ENCODE measurements around the gene GPATCH8.

GPATCH8 gene

DNA sequence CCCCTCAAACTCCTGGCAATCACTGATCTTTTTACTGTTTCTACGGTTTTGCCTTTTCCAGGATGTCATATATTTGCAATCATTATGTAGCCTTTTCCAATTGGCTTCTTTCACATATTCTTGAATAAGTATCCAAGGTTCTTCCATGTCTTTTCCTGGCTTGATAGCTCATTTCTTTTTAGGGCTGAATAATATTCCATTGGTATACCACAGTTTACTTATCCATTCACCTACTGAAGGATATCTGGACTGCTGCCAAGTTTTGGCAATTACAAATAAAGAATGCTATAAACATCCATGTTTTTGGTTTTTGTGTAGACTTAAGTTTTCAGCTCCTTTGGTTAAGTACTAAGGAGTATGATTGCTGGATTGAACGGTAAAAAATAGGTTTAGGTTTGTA, 16.0 kb downstream of the GPATCH8 start:
- in situ Hi-C loops (cut with HindIII; ENCODE audit: low sequenced_read_pairs) = no loop called here
- TF ChIP-seq, protein P1, sequence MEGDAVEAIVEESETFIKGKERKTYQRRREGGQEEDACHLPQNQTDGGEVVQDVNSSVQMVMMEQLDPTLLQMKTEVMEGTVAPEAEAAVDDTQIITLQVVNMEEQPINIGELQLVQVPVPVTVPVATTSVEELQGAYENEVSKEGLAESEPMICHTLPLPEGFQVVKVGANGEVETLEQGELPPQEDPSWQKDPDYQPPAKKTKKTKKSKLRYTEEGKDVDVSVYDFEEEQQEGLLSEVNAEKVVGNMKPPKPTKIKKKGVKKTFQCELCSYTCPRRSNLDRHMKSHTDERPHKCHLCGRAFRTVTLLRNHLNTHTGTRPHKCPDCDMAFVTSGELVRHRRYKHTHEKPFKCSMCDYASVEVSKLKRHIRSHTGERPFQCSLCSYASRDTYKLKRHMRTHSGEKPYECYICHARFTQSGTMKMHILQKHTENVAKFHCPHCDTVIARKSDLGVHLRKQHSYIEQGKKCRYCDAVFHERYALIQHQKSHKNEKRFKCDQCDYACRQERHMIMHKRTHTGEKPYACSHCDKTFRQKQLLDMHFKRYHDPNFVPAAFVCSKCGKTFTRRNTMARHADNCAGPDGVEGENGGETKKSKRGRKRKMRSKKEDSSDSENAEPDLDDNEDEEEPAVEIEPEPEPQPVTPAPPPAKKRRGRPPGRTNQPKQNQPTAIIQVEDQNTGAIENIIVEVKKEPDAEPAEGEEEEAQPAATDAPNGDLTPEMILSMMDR (IDR thresholded peaks at IDR 0.05; ENCODE audit: low read depth, low read length) = no peak
- no peak overlapping the region for H3K4me3 ChIP-seq (ENCODE audit: low read depth, low read length)
- DNase-seq (ENCODE audit: low read depth, low spot score) = no peak

GRCh38 chr17:44473367-44473766, 29.8 kb downstream of the GPATCH8 start:
- in situ Hi-C loops (cut with HindIII; ENCODE audit: low sequenced_read_pairs) = no loop called here
- DNase-seq (ENCODE audit: low read depth, low spot score) = no peak
- TF ChIP-seq, protein P1 (IDR thresholded peaks at IDR 0.05; ENCODE audit: low read depth, low read length) = no peak
- H3K4me3 ChIP-seq (ENCODE audit: low read depth, low read length) = no peak overlapping the region

DNA sequence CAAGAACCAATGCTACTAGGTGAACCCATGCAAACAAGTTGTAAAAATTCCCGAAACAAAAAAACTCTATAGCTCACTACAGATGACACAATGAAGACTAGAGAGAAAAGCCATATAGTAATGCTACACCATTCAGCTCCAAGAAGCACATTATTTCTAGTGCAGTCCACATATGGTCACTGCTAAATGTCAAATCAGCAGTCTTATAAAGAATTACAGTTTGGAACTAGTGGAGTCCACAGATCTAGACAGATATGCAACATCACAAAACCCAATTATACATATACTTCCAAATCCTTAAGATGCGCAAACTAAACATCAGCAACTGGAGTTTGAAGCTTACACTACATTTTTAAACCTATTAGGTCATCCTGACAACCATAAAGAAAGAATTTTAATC, 33.5 kb downstream of the GPATCH8 start:
- DNase-seq (ENCODE audit: low read depth, low spot score) = no peak
- TF ChIP-seq, protein P1 (IDR thresholded peaks at IDR 0.05; ENCODE audit: low read depth, low read length) = no peak
- no peak overlapping the region for H3K4me3 ChIP-seq (ENCODE audit: low read depth, low read length)
- in situ Hi-C loops (cut with HindIII; ENCODE audit: low sequenced_read_pairs) = no loop called here

DNA sequence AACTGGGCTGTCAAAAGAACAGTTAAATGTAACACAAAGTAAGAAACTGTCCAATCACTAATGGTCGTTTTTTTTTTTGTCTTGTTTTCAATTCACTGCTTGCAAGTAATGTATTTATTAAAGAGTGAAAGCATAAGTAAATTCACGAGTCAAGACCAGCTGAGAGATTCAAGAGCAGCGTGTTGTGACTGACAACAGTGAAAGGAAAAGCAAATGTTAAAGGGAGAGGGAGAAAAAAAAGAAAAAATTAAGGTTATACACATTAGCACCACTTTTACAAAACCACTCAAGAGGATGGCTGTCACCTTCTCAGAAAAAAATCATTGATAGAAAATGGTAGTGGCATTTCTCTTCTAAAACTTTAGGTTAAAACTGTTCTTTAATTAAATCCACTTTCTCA, 36.1 kb downstream of the GPATCH8 start:
- in situ Hi-C loops (cut with HindIII; ENCODE audit: low sequenced_read_pairs) = no loop called here
- TF ChIP-seq, protein P1 (IDR thresholded peaks at IDR 0.05; ENCODE audit: low read depth, low read length) = no peak
- DNase-seq (ENCODE audit: low read depth, low spot score) = no peak
- no peak overlapping the region for H3K4me3 ChIP-seq (ENCODE audit: low read depth, low read length)

DNA sequence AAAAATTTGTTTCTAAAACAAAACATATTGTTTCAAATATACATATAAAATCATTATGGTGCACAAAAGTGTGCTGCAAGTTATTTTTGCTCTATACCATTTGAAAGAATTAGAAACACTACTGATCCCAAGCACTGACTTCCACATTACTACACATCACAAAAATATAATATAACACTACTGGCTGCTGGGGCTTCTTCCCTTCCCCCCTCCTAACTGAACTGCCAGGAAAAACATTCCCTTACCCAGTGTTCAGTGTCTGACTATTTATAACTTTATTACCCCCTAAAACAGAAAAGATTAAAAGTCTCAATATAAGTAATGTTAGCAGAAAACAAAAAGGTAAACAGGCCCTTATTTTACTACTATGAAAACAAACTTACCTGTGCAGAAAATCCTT, 36.9 kb downstream of the GPATCH8 start:
- in situ Hi-C loops (cut with HindIII; ENCODE audit: low sequenced_read_pairs) = no loop called here
- DNase-seq (ENCODE audit: low read depth, low spot score) = peak; percentile 5

DNA sequence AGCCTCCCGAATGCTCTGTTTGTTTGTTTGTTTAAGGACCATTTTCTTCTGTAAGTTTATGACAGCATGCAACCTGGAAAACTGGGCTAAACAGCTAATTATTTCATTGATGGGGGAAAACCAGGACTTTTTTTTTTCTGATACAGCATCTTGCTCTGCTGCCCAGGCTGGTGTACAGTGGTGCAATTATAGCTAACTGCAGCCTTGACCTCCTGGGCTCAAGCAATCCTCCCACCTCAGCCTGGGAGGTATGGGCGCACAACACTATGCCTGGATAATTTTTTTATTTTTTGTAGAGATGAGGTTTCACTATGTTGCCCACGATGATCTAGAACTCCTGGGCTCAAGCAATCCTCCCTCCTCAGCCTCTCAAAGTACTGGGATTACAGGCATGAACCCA, 37.3 kb downstream of the GPATCH8 start:
- in situ Hi-C loops (cut with HindIII; ENCODE audit: low sequenced_read_pairs) = no loop called here
- no peak overlapping the region for H3K4me3 ChIP-seq (ENCODE audit: low read depth, low read length)
- TF ChIP-seq, protein P1 (IDR thresholded peaks at IDR 0.05; ENCODE audit: low read depth, low read length) = no peak
- DNase-seq (ENCODE audit: low read depth, low spot score) = no peak

More for the DNA sequence above, 36.9 kb downstream of the GPATCH8 start:
- TF ChIP-seq, protein P1 (IDR thresholded peaks at IDR 0.05; ENCODE audit: low read depth, low read length) = no peak
- no peak overlapping the region for H3K4me3 ChIP-seq (ENCODE audit: low read depth, low read length)

DNA sequence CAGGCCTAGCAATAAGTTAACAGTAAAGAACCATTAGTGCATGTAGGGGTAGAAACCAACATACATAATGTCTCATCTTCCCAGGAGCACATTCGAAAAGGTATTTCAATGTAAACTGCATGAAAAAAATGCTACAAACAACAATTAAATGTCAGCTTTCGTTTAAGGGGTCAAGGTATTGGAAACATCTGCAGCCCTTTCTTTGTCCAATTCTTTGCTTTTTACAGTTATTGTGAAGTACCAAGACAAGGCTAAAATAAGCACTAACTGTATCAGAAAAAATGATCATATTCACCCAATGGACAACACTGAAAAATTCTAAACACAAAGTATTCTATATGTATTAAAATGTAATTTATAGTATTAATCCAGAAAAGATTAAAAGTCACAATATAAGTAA, 37.9 kb downstream of the GPATCH8 start:
- DNase-seq (ENCODE audit: low read depth, low spot score) = no peak
- H3K4me3 ChIP-seq (ENCODE audit: low read depth, low read length) = no peak overlapping the region
- TF ChIP-seq, protein P1 (IDR thresholded peaks at IDR 0.05; ENCODE audit: low read depth, low read length) = no peak
- in situ Hi-C loops (cut with HindIII; ENCODE audit: low sequenced_read_pairs) = no loop called here
